22Rv1 (cell line): ENCODE measurements around the gene ZNF516.
A peak's percentile ranks its signal among the peaks of the same experiment; 100 is the strongest.

Experiments
- H3K27ac ChIP-seq: fragments of 450-650 bp; 2 replicates; pipeline ENCODE4 v1.5.1; 2017
- CTCF ChIP-seq: fragments of 450-650 bp; IDR thresholded peaks from 2 replicates; pipeline ENCODE4 v1.5.1; 2017; ENCODE audit warnings: mild to moderate bottlenecking
- ZFX ChIP-seq: fragments of 450-650 bp; IDR thresholded peaks from 2 replicates; pipeline ENCODE4 v1.6.1; 2017; ENCODE audit warnings: antibody characterized with exemption, borderline replicate concordance

ZNF516 gene

GRCh38 chr18:76466410-76466991, 28.5 kb downstream of the ZNF516 start:
- H3K27ac ChIP-seq, result no peak overlapping the region
- no peak for TF ChIP-seq ZFX
- no peak for TF ChIP-seq CTCF

GRCh38 chr18:76465630-76466409, 29.2 kb downstream of the ZNF516 start:
- no peak overlapping the region for H3K27ac ChIP-seq
- TF ChIP-seq ZFX (no peak), CTCF (no peak)

GRCh38 chr18:76464281-76465259, 30.5 kb downstream of the ZNF516 start:
- no peak overlapping the region for H3K27ac ChIP-seq
- TF ChIP-seq ZFX (no peak), CTCF (no peak)

- no peak overlapping the region for H3K27ac ChIP-seq
- no peak for TF ChIP-seq CTCF
Measured at GRCh38 chr18:76463872-76464271, 31.2 kb downstream of the ZNF516 start.

GRCh38 chr18:76463358-76463757, 31.7 kb downstream of the ZNF516 start:
- no peak overlapping the region for H3K27ac ChIP-seq
- TF ChIP-seq CTCF (no peak), ZFX (no peak)

- H3K27ac ChIP-seq, result no peak overlapping the region
- TF ChIP-seq CTCF (peak; percentile 47), ZFX (no peak)
Measured at GRCh38 chr18:76462326-76462694, 32.7 kb downstream of the ZNF516 start.
